T-helper 2 cell (primary cell): ENCODE results near the gene GBF1.

ENCODE experiments used
- DNase-seq, 5 experiments: peaks; one replicate each; pipeline versions ENCODE4 v3.0.0 to v3.0.0-alpha.2; 2012 to 2022

GBF1 gene

DNA sequence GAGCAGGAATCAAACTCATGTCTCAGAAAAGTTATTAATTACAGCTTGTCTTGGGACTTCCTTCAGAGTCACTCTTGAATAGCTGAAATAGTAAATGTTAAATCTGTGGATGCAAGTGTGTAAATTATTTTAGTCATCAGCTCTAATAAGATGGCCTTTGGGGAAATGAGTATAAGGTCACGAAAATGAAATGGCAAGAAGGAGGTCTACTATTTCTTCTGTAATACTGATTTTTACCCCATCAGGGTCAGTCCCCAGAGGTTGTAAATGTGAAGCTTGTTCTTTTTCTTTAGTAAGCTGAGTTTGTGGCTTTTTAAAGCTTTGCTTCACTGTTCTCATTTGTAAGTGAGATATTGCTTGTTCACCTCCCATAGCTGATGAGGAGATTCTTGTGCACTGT lies 63.9 kb downstream of the GBF1 start:
- DNase-seq: no peak

DNA sequence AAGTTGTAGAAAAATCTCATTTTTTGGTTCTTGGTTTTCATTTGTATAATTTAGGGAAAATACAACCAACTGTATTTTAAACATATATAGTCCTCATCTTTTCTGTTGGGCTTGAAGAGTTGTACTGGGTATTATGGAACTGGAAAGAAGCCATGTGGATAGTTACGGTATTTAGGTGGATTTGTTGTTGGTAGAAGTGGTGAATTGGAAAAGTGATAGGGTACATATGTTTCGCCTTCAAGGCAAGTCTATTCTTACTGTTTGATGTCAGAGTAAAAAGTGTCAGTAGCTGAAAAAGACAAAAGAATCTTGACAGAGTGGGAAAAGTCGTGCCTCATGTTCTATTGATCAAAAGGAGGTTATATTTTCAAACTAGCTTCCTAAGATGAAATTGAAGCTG lies 64.6 kb downstream of the GBF1 start:
- DNase-seq: no peak

DNA sequence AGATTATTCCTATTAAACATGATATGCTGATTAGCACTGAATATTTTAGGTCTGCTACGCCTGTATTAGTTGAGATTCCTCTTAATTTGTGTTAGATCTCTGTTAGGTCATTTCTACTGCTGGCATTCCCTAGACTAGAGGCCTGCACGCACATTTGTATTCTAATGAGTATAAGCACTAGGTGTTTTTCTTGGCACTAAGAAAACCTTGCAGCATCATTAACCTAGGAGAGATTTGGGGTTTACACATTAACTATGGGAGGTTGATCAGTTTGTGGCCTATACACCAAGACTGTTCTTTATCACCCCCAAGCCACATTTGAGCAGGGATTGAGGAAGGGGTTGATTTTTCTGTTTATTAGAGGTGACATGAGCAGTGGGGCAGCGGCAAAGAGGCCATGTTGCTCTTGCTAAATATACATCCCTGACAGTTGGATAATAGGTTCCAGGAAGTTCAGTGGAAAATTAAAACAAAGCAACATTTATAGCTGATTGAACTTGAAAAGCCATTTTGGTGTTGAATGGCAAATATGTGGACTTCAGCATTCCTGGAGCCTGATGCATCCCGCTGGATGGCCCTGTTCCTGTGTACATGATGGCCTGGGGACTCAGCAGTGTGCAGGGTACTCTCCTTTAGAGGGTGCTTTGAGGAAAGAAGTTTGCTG lies 65.2 kb downstream of the GBF1 start:
- DNase-seq: no peak

DNA sequence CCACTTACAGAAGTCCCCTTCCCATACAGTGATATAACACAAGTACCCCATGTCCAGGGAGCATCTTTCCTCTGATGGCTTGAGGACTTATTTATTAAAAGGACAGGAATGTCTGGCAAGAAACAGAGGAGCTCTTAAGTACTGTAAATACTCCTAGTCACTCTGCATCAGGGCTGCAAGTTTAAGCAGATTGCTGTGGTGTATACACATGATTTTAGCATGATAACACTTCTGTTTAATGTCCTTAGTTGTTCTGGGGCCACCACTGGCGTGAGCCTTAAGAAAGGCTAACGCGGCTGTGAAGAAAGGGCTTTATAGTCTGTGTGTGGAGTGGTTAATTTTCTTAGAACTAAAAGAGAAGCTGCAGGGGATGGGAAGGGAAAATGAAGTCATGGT lies 65.7 kb downstream of the GBF1 start:
- no peak for DNase-seq

DNA sequence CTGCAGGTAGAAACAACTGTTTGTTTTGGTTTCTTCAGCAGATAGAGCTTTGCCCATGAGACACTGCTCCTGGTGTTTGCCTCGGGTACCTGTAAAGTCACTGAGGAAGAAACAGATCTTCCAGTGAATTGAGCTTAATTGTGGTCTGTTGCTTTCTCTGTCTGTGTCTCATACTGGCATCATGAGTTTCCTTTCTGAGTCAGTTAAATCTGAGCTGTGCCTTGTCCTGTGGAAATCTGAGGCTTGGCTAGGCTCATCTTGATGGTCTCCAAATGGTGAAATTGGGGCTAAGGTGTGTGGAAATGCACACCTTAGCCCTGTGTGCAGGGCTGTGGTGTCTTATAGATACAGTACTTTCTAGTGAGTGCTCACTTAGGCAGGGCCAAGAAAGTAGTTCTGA lies 67.4 kb downstream of the GBF1 start:
- peak in 1 of 5 experiments; percentile 18 for DNase-seq

DNA sequence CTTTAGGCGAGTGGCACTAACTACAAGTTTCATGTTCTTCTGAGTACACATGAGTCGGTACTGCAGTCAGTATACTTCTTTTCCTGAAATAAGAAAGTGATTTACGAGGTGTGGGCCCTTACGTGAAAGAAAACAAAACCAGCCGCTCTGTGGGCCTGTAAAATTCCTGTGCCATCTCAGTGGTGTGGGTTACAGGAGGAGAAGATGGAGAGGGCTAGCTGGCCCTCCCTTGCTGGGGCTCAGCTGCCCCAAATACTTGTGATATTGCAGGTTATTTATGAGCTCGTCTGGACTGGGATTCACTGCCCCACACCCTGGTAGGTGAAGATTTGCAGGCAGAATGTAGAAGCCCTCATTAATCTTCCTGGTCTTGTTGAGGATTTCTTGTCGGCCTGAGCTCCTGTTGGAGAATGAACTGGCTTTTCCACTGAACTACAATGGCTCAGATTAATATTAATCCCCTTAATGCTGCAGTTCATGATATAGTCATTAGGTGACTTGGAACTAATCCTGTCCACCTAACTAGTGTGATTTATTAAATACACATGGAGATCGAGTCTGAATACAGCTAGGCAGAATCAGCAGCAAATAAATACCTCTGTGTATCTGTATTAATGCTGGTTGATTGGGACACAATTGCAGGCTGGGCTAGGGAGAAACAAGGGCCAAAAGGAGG lies 68.0 kb downstream of the GBF1 start:
- DNase-seq: no peak

DNA sequence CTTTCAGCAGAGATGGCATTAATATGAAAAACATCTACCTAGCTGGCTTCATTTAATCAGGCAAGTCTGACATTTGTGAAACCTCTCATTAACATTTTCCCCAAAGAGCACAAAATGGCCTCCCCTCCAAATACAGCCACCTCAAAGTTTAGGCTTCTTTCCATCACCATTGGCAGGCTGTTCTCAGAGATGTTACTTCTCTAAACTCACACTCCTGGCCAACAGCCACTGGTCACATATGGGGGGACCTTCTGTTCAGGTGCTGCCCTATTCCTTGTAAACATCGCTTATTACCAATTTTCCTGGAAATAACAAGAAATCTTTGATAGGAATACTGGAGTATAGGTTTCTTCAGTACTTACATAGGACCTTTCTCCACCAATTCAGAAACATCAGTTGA lies 69.5 kb downstream of the GBF1 start:
- no peak for DNase-seq

DNA sequence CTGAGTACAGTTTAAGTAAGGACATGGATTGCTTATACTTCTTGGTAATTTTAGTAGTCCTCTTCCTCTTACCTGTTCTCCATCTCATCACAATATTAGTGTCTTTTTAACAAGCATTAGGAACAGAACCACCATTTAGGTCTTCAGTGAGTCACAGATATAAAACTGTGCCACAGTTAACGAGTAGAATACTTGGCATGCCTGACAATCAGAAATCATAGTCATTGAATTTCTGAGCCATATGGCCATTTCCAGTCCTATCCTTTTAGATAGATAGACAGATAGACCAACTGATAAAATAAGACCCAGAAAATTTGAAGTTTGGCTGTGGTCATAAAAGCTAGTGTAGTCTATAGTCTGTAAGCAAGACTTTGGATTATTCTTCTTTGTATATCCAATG lies 71.1 kb downstream of the GBF1 start:
- DNase-seq: no peak

DNA sequence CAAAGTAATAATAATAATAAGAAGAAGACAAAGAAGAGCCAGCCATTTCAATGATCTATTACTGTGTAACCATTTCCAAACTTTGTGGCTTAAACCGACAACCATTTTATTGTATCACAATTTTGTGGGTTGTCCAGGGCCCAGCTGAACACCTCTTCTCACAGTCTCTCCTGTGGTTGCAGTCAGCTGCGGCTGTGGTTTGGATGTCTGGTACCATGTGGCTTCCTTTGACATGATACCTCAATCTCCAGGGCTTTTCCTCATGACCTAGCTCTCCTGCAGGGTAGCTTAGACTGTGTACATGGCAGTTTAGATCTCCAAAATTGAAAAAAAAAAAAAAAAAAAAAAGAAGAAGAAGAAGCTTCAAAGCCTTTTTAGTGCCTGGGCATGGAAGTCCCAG lies 77.6 kb downstream of the GBF1 start:
- peak in 3 of 5 experiments; percentile 9 to 81 (median 57) for DNase-seq

DNA sequence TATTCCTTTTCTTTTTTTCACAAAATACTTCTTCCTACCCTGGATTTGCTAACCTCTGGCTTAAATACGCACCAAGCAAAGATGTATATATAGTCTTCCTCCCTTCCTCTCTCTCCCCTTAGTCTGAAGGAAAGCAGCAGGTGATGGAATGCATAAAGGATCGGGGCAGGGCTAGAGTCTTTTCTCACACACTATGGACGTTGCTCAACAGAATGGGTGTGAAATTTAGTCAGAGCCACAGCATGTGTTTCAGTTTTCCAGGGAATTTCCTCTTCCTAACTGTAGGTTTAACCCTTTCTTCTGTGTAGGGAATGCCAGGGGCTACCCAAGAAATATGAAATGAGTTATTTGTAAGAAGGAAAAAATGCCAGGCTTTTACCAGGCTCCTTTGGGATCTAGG lies 78.7 kb downstream of the GBF1 start:
- DNase-seq: no peak

DNA sequence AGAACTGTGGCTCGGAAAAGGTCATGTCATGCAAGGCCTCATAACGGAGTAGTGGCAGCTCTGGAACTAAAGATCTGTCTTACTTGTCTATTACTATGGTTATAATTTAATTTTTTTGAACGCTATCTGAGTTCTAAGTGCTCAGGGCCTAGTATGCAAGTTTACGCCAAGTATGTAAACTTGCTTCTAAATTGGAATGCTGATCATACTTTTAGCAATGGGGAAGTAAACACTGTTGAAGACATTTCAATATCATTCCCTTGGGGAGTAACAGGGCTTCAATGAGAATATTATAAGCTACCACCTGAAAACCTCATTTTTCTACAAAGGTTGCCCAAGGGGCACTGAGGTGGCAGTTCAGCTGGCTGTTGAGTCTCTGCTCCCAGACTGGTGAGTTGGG lies 80.7 kb downstream of the GBF1 start:
- DNase-seq: no peak

DNA sequence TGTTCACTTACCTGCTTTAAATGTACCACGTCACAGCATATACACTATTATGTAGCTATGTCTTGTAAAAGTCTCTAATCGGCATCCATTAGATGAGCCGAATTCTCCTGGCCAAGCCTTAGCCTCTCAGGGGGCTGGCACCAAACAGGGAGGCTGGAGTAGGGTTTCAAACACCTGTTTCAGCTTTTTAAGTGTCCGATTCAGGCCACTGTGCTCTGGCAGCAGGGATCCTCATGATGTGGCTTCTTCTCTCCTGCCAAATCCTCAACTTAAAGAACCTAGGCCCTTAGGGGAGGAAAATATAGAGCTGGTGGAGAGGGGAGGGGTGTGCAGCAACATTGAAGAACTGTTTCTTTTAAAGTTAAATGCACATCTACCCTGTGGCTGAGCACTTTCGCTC lies 81.7 kb downstream of the GBF1 start:
- DNase-seq: no peak

DNA sequence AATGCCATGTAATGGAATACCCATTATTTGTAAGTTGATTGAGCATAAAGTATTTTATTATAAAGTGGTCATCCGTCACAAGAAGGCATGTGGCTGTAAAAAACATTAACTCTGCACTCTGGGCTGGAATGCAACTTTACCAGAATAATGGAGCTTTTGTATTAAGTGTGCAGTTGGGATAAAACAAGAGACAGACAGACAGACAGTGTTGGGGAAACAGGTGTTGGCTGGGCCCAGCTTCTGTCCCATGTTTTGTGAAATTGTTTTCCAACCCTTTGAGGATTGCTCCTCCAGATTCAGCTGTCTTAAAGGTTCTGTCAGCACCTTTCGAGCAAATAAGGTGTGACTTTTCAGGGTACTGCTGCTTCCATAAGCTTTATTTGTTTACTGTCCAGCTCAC lies 82.3 kb downstream of the GBF1 start:
- DNase-seq: no peak

DNA sequence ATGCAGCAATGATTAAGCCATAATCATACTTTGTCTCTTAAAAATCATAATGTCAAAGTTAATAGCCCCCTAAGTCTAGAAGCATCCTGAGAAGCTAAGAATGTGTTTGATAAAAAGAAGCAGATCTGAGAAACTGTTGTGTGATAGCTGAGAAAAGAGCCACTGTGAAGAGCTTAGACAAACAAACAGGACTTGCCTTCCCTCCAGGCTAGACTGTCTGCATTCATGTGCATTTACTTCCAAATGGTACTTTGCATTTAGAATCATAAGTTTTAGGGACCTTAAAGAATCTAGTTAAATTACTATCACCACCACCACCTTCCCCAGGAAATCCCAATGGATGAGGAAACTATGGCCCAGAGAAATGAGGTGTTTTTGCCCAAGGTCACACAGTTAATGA lies 87.4 kb downstream of the GBF1 start:
- DNase-seq: no peak

DNA sequence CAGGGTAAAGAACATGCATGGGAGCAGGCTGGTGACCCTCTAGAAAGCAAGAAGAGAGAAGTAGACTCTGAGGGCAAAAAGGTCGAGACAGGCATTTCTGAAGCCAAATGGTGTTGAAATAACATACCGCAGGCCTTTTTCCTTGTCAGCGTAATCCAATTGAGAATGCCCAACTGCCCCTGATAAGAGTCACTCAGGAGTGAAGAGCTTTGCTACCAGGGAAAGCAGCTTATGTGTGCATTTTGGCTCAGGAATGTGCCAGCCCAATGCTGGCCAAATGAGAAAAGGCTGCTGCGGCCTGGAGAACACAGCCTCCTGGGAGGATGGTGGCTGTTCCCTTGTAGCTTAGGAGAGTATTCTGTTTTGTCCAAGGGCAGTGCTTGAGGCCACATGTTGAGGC lies 88.8 kb downstream of the GBF1 start:
- no peak for DNase-seq

DNA sequence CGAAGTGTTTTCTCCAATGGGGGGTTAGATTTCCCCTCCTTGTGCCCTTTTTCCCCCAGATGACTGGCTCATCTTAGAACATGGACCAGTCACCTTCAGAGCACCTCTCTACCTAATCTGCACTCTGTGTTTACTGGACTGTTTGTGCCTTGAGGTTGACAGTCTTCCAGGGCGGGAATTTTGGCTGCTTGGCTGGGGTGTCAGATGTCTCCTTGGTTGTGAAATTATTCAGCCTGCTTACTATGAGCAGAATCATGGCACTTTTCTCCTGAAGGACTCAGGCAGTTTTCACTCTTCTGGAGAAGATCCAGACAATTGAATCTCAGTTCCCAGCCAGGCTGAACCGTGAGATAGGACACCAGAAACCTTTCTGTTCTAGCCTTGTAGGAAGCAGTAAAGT lies 89.9 kb downstream of the GBF1 start:
- no peak for DNase-seq

DNA sequence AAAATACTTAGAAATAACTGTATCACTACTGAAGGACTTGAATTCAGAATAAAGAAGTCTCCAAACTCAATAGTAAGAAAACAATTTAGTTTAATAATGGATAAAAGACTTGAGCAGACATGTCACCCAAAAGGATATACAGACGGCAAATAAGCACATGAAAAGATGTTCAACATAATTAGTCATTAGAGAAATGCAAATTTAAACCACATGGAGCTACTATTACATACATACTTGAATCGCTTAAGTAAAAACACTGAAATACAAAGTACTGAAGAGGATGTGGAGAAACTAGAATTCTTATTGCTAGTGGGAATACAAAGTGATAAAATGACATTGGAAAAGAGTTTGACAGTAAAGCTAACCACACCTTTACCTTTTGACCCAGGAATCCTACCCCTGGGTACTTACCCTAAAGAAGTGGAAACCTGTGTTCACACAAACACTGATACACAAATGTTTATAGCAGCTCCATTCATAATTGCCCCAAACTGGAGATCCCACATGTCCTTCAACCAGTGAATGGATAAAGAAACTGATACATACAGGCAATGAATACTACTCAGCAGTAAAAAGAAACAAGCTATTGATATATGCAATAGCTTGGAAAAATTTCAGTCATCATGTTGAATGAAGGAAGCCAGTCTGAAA lies 95.8 kb downstream of the GBF1 start:
- DNase-seq: no peak

DNA sequence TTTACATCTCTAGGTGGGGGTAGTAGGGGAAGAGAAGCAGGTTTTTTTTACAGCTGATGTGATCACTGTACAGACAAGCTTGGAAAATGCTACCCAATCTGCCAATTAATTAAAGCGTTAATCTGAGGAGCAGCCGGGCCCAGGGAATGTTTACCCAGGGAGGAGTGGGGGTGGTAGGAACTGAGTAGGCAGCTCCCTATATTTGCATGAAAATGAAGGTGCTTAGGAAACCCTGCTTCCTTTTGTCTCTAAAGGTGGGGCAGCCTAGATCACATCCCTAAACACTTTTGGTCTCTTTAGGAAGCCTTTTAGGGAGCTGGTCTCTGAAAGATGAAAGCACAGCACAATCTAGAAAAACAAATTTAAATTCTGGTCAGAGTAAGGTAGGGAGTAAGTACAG lies 97.1 kb downstream of the GBF1 start:
- no peak for DNase-seq

DNA sequence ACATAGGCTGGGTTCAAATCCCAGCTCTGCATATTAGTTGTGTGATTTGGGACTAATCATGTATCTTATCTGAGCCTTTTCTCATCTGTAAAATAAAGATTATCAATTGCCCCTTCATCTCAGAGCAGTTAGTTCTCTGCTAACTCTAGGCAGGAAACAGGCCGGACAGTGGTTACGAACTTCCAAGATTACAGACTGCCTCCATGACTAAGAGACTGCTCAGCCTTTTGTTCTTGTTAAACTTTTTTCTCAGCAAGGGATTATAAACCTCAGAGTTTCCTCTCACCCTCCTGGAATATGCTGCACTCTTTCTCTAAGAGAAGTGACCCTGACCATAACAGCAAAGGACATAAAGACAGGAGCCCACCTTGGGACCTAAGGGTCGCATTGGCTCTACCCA lies 97.6 kb downstream of the GBF1 start:
- no peak for DNase-seq

DNA sequence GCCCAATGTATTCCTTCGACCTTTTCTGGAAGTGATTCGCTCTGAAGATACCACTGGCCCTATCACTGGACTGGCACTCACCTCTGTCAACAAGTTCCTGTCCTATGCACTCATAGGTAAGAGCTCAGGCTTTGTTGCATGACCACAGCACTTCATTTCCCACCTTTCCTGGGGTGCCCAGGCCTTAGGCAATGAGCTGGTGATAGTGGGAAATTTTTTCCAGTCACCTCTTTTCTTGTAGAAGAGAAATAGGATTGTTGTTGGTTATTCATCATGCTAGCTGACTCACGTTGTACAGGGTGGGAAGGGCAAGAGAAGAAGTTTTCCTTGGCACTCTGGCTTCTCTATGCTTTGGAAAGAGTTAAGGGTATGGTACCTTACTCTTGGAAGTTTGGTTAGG lies 98.7 kb downstream of the GBF1 start:
- DNase-seq: no peak

DNA sequence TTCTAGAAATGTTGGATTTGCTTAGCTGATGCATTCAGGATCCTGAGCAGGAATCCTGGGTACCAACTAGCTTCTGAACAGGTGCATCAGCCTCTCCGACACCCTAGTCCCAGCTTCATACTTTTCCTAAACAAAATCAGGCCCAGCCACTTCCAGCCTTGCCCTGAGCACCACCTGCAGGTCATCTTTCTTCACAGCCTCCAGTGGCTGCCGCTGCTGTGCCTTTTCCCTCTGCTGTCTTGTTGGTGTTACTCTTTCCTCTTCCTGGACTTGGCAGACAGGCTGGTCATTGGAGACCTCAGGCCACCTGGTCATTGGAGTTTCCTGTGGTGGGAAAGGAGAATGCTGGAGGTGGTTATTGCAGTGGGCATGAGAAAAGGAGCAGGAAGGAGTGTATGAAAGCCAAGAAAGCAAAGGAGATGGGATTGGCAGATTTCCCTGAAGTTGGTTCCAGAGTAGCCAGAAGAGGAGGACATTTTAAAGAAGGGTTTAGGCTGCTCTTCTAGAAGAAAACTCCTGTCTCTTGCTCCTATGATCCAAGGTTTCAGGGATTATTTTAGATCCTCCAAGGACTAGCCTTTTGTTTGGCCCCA lies 102.0 kb downstream of the GBF1 start:
- peak in 1 of 5 experiments; percentile 18 for DNase-seq

DNA sequence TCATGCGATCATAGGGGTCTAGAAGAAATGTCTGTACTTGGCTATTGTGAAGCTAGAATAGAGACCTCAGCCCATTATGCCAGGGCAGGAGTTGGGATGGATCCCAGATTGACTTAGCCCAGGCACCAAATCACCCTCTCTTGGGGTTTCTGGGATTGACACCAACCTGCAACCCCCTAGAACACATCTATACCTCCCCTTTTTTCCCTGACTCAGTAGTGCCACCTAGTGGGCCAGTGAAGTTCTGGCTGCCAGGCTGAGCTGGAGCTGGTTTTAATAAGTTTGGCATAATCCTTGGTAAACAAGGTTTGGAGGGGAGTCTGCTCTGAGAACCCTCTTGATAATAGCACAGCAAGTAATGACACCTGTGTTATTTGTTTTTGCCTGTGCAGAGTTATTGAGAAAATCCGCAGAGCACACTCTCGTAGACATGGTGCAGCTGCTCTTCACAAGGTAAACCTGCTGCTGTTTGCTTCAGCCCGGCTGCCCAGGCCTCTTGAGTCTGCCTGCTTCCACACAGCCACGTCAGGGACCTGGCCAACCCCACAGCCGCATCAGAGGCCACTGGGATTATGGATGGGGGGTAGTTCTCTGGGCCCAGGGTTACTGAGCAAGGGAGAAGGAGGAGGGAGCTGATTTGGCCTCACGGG lies 106.9 kb downstream of the GBF1 start:
- DNase-seq: peak; percentile 17 to 64 (median 56)

DNA sequence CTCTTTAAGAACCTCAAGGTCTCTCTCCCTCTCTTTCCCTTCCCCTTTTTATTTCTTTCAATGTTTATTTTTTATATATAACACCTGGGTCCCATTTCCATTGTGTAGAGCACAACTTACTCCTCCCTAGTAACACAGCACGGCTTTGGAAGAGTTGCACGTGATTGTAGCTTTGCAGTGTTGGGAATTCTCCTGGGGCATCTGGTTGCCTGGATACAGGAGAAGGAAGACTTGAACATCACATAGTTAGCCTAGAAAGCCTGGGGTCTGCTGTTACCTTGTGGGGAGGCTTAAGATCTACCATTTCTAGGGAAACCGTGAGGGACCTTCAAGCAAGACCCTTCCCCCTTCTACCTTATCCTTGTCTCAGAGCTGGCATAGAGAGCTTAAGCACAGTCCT lies 109.1 kb downstream of the GBF1 start:
- no peak for DNase-seq
